Measurements from ENCODE around the gene FAM240A. TPM values are rescaled to one million over a fixed set of nuclear protein-coding genes. Genes with fewer than 3 reads are reported as not detected.

Gene FAM240A
- total and polyA plus RNA-seq, 2 donors (not counting 1 experiment from before 2014, with no cell fraction given), result not detected

- Histone ChIP-seq H3K4me2 (ENCODE audit: extremely low read depth, insufficient read depth, low read length) (no peak overlapping the region), H3K9ac (ENCODE audit: insufficient read depth, low read length) (no peak overlapping the region), H3K27me3 (ENCODE audit: control insufficient read depth, insufficient read depth, low read length) (peaks cover 5% of the 10 kb centered on the region), H3K79me2 (ENCODE audit: control insufficient read depth, insufficient read depth, low read length) (no peaks in the 10 kb centered on the region), H3K4me3 (replicated peaks in 1 of 4; ENCODE audit: control extremely low read depth in 1 of 4, insufficient read depth in 1 of 4, low read depth in 3 of 4, low read length in 4 of 4) (no peak overlapping the region), H3K4me1 (ENCODE audit: control insufficient read depth, extremely low read depth, insufficient read depth, low read length) (no peaks in the 10 kb centered on the region), H3K9me3 (ENCODE audit: control insufficient read depth, insufficient read depth, low read depth, low read length) (no peaks in the 10 kb centered on the region), H4K20me1 (ENCODE audit: control insufficient read depth, extremely low read depth, insufficient read depth, low read length) (no peaks in the 10 kb centered on the region), H3K27ac (ENCODE audit: insufficient read depth, low read length) (no peak overlapping the region), H3K36me3 (ENCODE audit: control insufficient read depth, insufficient read depth, low read length) (no peaks in the 10 kb centered on the region), H2AFZ (ENCODE audit: low read length) (no peak overlapping the region)
- DNase-seq (ENCODE audit: low read depth in 2 of 2), result no peak
- TF ChIP-seq CTCF (conservative IDR thresholded peaks at IDR 0.05 in 1 of 2, IDR thresholded peaks at IDR 0.05 in 1 of 2; ENCODE audit: low read depth in 1 of 2, low read length in 2 of 2), result no peak
- no peak for TF ChIP-seq EZH2 (IDR thresholded peaks at IDR 0.05; ENCODE audit: low read length, missing control alignments)
Measured at GRCh38 chr3:46619845-46620778, 7.8 kb downstream of the FAM240A start.

- Histone ChIP-seq H3K27ac (ENCODE audit: insufficient read depth, low read length) (no peak overlapping the region), H3K4me2 (ENCODE audit: extremely low read depth, insufficient read depth, low read length) (no peak overlapping the region), H3K27me3 (ENCODE audit: control insufficient read depth, insufficient read depth, low read length) (peaks cover 2% of the 10 kb centered on the region), H3K9me3 (ENCODE audit: control insufficient read depth, insufficient read depth, low read depth, low read length) (no peaks in the 10 kb centered on the region), H2AFZ (ENCODE audit: low read length) (no peak overlapping the region), H4K20me1 (ENCODE audit: control insufficient read depth, extremely low read depth, insufficient read depth, low read length) (no peaks in the 10 kb centered on the region), H3K4me1 (ENCODE audit: control insufficient read depth, extremely low read depth, insufficient read depth, low read length) (peaks cover 2% of the 10 kb centered on the region), H3K4me3 (replicated peaks in 1 of 4; ENCODE audit: control extremely low read depth in 1 of 4, insufficient read depth in 1 of 4, low read depth in 3 of 4, low read length in 4 of 4) (no peak overlapping the region), H3K36me3 (ENCODE audit: control insufficient read depth, insufficient read depth, low read length) (no peaks in the 10 kb centered on the region), H3K79me2 (ENCODE audit: control insufficient read depth, insufficient read depth, low read length) (no peaks in the 10 kb centered on the region), H3K9ac (ENCODE audit: insufficient read depth, low read length) (no peak overlapping the region)
- TF ChIP-seq CTCF (conservative IDR thresholded peaks at IDR 0.05 in 1 of 2, IDR thresholded peaks at IDR 0.05 in 1 of 2; ENCODE audit: low read depth in 1 of 2, low read length in 2 of 2) (no peak), EZH2 (IDR thresholded peaks at IDR 0.05; ENCODE audit: low read length, missing control alignments) (no peak)
- no peak for DNase-seq (ENCODE audit: low read depth in 2 of 2)
Measured at GRCh38 chr3:46624533-46624932, 12.2 kb downstream of the FAM240A start.

- DNase-seq (ENCODE audit: low read depth in 2 of 2), result no peak
- Histone ChIP-seq H3K27me3 (ENCODE audit: control insufficient read depth, insufficient read depth, low read length) (peaks cover 2% of the 10 kb centered on the region), H3K79me2 (ENCODE audit: control insufficient read depth, insufficient read depth, low read length) (no peaks in the 10 kb centered on the region), H3K4me3 (replicated peaks in 1 of 4; ENCODE audit: control extremely low read depth in 1 of 4, insufficient read depth in 1 of 4, low read depth in 3 of 4, low read length in 4 of 4) (no peak overlapping the region), H3K27ac (ENCODE audit: insufficient read depth, low read length) (no peak overlapping the region), H4K20me1 (ENCODE audit: control insufficient read depth, extremely low read depth, insufficient read depth, low read length) (no peaks in the 10 kb centered on the region), H2AFZ (ENCODE audit: low read length) (no peak overlapping the region), H3K9ac (ENCODE audit: insufficient read depth, low read length) (no peak overlapping the region), H3K4me2 (ENCODE audit: extremely low read depth, insufficient read depth, low read length) (no peak overlapping the region), H3K9me3 (ENCODE audit: control insufficient read depth, insufficient read depth, low read depth, low read length) (no peaks in the 10 kb centered on the region), H3K36me3 (ENCODE audit: control insufficient read depth, insufficient read depth, low read length) (no peaks in the 10 kb centered on the region), H3K4me1 (ENCODE audit: control insufficient read depth, extremely low read depth, insufficient read depth, low read length) (peaks cover 2% of the 10 kb centered on the region)
- TF ChIP-seq CTCF (conservative IDR thresholded peaks at IDR 0.05 in 1 of 2, IDR thresholded peaks at IDR 0.05 in 1 of 2; ENCODE audit: low read depth in 1 of 2, low read length in 2 of 2) (no peak), EZH2 (IDR thresholded peaks at IDR 0.05; ENCODE audit: low read length, missing control alignments) (no peak)
Measured at GRCh38 chr3:46624975-46625490, 12.7 kb downstream of the FAM240A start.

All from fibroblast of lung (primary cell).